GM04503 (cell line): ENCODE results near the gene APBA2.
"Not testable (repeated sequence)": the region's sequence is repeated elsewhere in the genome, so short reads cannot be mapped to it uniquely, and the experiment has no call there.

Experiments
- DNase-seq: peaks from one replicate; pipeline ENCODE4 v3.0.0-alpha.2; 2012; ENCODE audit warnings: low read depth

The APBA2 gene

GRCh38 chr15:28885630-28886430, at the start of gene APBA2:
Gene APBA2, plus strand, starts transcription at chr15:28885974. Its CDS starts 167,911 bp downstream, at chr15:29053885.
- DNase-seq = no peak

- not testable (repeated sequence) for DNase-seq
Measured at GRCh38 chr15:28840285-28840684, 45.5 kb upstream of the APBA2 start.

- DNase-seq = not testable (repeated sequence)
Measured at GRCh38 chr15:28842210-28842609, 43.6 kb upstream of the APBA2 start.

GRCh38 chr15:28843520-28843919, 42.3 kb upstream of the APBA2 start:
- DNase-seq = not testable (repeated sequence)

- DNase-seq = not testable (repeated sequence)
Measured at GRCh38 chr15:28844147-28844546, 41.6 kb upstream of the APBA2 start.

- DNase-seq = not testable (repeated sequence)
Measured at GRCh38 chr15:28847247-28847646, 38.5 kb upstream of the APBA2 start.

- DNase-seq = not testable (repeated sequence)
Measured at GRCh38 chr15:28847959-28848358, 37.8 kb upstream of the APBA2 start.

- DNase-seq = not testable (repeated sequence)
Measured at GRCh38 chr15:28848521-28848920, 37.3 kb upstream of the APBA2 start, which contains the start of gene GOLGA6L7. Gene GOLGA6L7, minus strand, starts transcription at chr15:28848644. Its CDS starts 95 bp downstream, at chr15:28848549.

GRCh38 chr15:28849271-28849670, 36.5 kb upstream of the APBA2 start:
- DNase-seq = not testable (repeated sequence)

- DNase-seq = not testable (repeated sequence)
Measured at GRCh38 chr15:28849766-28850165, 36.0 kb upstream of the APBA2 start.

GRCh38 chr15:28853654-28854053, 32.1 kb upstream of the APBA2 start:
- DNase-seq = not testable (repeated sequence)

- not testable (repeated sequence) for DNase-seq
Measured at GRCh38 chr15:28854578-28854977, 31.2 kb upstream of the APBA2 start.

GRCh38 chr15:28861031-28861534, 24.7 kb upstream of the APBA2 start:
- DNase-seq = no peak

GRCh38 chr15:28861589-28862293, 24.0 kb upstream of the APBA2 start:
- not testable (repeated sequence) for DNase-seq

- DNase-seq = no peak
Measured at GRCh38 chr15:28868744-28869345, 16.9 kb upstream of the APBA2 start.

- DNase-seq = no peak
Measured at GRCh38 chr15:28871168-28871567, 14.6 kb upstream of the APBA2 start.

GRCh38 chr15:28873006-28873405, 12.8 kb upstream of the APBA2 start:
- no peak for DNase-seq

- no peak for DNase-seq
Measured at GRCh38 chr15:28873585-28874190, 12.1 kb upstream of the APBA2 start.

GRCh38 chr15:28875461-28876000, 10.2 kb upstream of the APBA2 start:
- no peak for DNase-seq

- DNase-seq = no peak
Measured at GRCh38 chr15:28876131-28876844, 9.5 kb upstream of the APBA2 start.

- DNase-seq = no peak
Measured at GRCh38 chr15:28876845-28877185, 9.0 kb upstream of the APBA2 start.
